Measurements from ENCODE around the gene SEC14L5. TPM values are rescaled to one million over a fixed set of nuclear protein-coding genes. Genes with fewer than 3 reads are reported as not detected.

The SEC14L5 gene
- total RNA-seq, 1 experiment from 2014 or later: 0.27 TPM

DNA sequence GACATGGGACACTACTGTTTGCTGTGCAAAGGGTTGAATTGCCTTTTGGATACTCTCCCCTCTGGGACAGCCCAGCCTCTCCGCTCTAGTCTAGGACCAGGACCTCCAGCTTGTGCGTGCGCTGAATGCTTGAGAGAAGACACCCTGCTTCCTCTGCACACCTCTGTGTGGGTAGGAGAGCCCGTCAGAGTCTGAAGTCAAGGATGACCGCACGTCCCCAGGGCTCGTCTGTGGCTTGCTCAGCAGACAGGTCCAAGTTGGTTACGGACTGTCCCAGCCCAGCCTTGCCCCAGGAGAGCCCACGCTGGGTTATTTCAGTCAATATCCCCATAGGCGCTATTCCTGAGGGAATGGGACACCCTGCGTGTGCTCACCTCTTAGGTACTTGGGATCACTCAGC, 103.9 kb downstream of the SEC14L5 start:
- DNase-seq (ENCODE audit: low read depth, low spot score) (no peak), ATAC-seq (no peak)
- TF ChIP-seq JUND (IDR thresholded peaks at IDR 0.05): no peak
- TF ChIP-seq POLR2AphosphoS5 (IDR thresholded peaks at IDR 0.05; ENCODE audit: low read depth, low read length): no peak
- no peak for TF ChIP-seq SP1 (IDR thresholded peaks at IDR 0.05; ENCODE audit: low read depth)
- no peak for TF ChIP-seq FOSL1 (IDR thresholded peaks at IDR 0.05; ENCODE audit: low read depth)
- TF ChIP-seq, protein P1, sequence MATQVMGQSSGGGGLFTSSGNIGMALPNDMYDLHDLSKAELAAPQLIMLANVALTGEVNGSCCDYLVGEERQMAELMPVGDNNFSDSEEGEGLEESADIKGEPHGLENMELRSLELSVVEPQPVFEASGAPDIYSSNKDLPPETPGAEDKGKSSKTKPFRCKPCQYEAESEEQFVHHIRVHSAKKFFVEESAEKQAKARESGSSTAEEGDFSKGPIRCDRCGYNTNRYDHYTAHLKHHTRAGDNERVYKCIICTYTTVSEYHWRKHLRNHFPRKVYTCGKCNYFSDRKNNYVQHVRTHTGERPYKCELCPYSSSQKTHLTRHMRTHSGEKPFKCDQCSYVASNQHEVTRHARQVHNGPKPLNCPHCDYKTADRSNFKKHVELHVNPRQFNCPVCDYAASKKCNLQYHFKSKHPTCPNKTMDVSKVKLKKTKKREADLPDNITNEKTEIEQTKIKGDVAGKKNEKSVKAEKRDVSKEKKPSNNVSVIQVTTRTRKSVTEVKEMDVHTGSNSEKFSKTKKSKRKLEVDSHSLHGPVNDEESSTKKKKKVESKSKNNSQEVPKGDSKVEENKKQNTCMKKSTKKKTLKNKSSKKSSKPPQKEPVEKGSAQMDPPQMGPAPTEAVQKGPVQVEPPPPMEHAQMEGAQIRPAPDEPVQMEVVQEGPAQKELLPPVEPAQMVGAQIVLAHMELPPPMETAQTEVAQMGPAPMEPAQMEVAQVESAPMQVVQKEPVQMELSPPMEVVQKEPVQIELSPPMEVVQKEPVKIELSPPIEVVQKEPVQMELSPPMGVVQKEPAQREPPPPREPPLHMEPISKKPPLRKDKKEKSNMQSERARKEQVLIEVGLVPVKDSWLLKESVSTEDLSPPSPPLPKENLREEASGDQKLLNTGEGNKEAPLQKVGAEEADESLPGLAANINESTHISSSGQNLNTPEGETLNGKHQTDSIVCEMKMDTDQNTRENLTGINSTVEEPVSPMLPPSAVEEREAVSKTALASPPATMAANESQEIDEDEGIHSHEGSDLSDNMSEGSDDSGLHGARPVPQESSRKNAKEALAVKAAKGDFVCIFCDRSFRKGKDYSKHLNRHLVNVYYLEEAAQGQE (IDR thresholded peaks at IDR 0.05; ENCODE audit: low read depth): no peak
- no peak for TF ChIP-seq CEBPB (IDR thresholded peaks at IDR 0.05; ENCODE audit: low read depth)
- TF ChIP-seq, protein P2, sequence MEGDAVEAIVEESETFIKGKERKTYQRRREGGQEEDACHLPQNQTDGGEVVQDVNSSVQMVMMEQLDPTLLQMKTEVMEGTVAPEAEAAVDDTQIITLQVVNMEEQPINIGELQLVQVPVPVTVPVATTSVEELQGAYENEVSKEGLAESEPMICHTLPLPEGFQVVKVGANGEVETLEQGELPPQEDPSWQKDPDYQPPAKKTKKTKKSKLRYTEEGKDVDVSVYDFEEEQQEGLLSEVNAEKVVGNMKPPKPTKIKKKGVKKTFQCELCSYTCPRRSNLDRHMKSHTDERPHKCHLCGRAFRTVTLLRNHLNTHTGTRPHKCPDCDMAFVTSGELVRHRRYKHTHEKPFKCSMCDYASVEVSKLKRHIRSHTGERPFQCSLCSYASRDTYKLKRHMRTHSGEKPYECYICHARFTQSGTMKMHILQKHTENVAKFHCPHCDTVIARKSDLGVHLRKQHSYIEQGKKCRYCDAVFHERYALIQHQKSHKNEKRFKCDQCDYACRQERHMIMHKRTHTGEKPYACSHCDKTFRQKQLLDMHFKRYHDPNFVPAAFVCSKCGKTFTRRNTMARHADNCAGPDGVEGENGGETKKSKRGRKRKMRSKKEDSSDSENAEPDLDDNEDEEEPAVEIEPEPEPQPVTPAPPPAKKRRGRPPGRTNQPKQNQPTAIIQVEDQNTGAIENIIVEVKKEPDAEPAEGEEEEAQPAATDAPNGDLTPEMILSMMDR (IDR thresholded peaks at IDR 0.05 in 2 of 3, conservative IDR thresholded peaks at IDR 0.05 in 1 of 3; ENCODE audit: borderline replicate concordance in 1 of 3, insufficient read depth in 1 of 3, low read depth in 2 of 3, low read length in 2 of 3): no peak
- Histone ChIP-seq H3K79me2 (ENCODE audit: insufficient read depth, low read length) (no peaks in the 10 kb centered on the region), H3K4me2 (ENCODE audit: low read length) (no peak overlapping the region), H3K4me3 (replicated peaks in 1 of 2; ENCODE audit: low read depth in 1 of 2, low read length in 2 of 2) (no peak overlapping the region), H3K27me3 (ENCODE audit: insufficient read depth, low read length) (peaks cover 11% of the 10 kb centered on the region; the same call in 1 of the 2 replicates), H3K27ac (ENCODE audit: low read depth, low read length) (no peak overlapping the region), H3K9me2 (ENCODE audit: insufficient read depth) (no peaks in the 10 kb centered on the region), H3K9me3 (ENCODE audit: control insufficient read depth in 1 of 2, insufficient read depth in 1 of 2, low read depth in 1 of 2, low read length in 2 of 2) (no peaks in the 10 kb centered on the region), H3K36me3 (ENCODE audit: control insufficient read depth in 1 of 2, insufficient read depth in 2 of 2, low read length in 2 of 2) (no peaks in the 10 kb centered on the region), H3K9ac (ENCODE audit: low read length) (no peak overlapping the region), H3K4me1 (ENCODE audit: control insufficient read depth in 1 of 2, insufficient read depth in 2 of 2, low read length in 2 of 2) (no peaks in the 10 kb centered on the region), H4K20me1 (ENCODE audit: insufficient read depth) (no peaks in the 10 kb centered on the region), H2AFZ (ENCODE audit: low read depth, low read length, poor library complexity, severe bottlenecking) (no peak overlapping the region)
- CTCF ChIA-PET: no interaction called here
- BruUV-seq (replicated peaks): no TSS peak
- RAD21 ChIA-PET (ENCODE audit: low non-redundant PET in 1 of 2, low total read pairs in 2 of 2, uncharacterized antibody in 2 of 2, unreplicated experiment in 2 of 2): interaction anchor here in 1 of 2 experiments (0.6 kb wide), 1 partner anchor 42 kb away, joined by 3 read pairs; no protein-coding TSS in a partner anchor
- intact Hi-C loops (cut with micrococcal nuclease): no loop called here
- POLR2A ChIA-PET: no interaction called here
